B cell (primary cell): ENCODE measurements around the gene WDR19.

Source experiments
- CTCF ChIP-seq: fragments of 200-600 bp; IDR thresholded peaks from one replicate; pipeline ENCODE4 v1.8.0; 2022; ENCODE audit warnings: antibody characterized with exemption, mild to moderate bottlenecking
- EZH2 ChIP-seq: IDR thresholded peaks from 2 replicates; pipeline ENCODE4 v1.6.1; 2012; ENCODE audit warnings: borderline replicate concordance, low read depth, mild to moderate bottlenecking, moderate library complexity, low read length; ENCODE audit not compliant: insufficient read depth, poor library complexity, severe bottlenecking

GRCh38 chr4:39230462-39230861 lies 48.1 kb downstream of the WDR19 start:
- TF ChIP-seq CTCF: no peak
- TF ChIP-seq EZH2: no peak
